Lower leg skin (tissue), 4 donors: Measurements from ENCODE around the gene IST1. TPM values are rescaled to one million over a fixed set of nuclear protein-coding genes. Genes with fewer than 3 reads are reported as not detected.

Source experiments
- DNase-seq, 2 donors: peaks; one replicate each; pipeline ENCODE4 v3.0.0-alpha.2; 2019; ENCODE audit warnings: low spot score in 2 of 2
- H3K4me3 ChIP-seq: fragments of 200-600 bp; sonication (generic); 2 replicates; pipeline ENCODE4 v1.5.1; 2017; ENCODE audit warnings: mild to moderate bottlenecking, low read depth; ENCODE audit not compliant: poor library complexity, severe bottlenecking
- POLR2A ChIP-seq, 2 donors: fragments of 450-650 bp; IDR thresholded peaks; one replicate each; pipeline ENCODE4 v1.6.1; 2016 to 2017; ENCODE audit warnings: antibody characterized with exemption in 2 of 2, mild to moderate bottlenecking in 1 of 2, moderate library complexity in 1 of 2
- WGBS, 2 donors: methylation state at CpG; one replicate each; pipeline ENCODE4 v1.1.5; 2018; 5-methylcytosine and 5-hydroxymethylcytosine counted together
- intact Hi-C: fragments of 100-400 bp; cut with DNase I; formaldehyde crosslinking; loops from one replicate; pipeline ENCODE4 v1.15.0; 2023; ENCODE audit warnings: low total_unique reads
- total RNA-seq, 4 donors: library from RNA; depleted of rRNA; stranded (reverse); fragments of >200 nt; gene quantifications; one replicate each; pipeline ENCODE4 v1.1.0, GENCODE V29; 2016
- TF ChIP-seq, protein P1 (sequence below), 3 donors: fragments of 450-650 bp; IDR thresholded peaks; one replicate each; pipeline ENCODE4 v1.5.1; 2016; ENCODE audit warnings: antibody characterized with exemption in 3 of 3, mild to moderate bottlenecking in 3 of 3, moderate library complexity in 2 of 3

IST1 gene
- total RNA-seq, 4 donors from 2014 or later = 153 to 227 (median 197) TPM

GRCh38 chr16:71893888-71894228 is 1.5 kb upstream of the IST1 start:
- DNase-seq = peak in 1 of 2 donors; percentile 80
- WGBS, 2 donors = 37 to 46% methylated on average over 7 of the region's 7 CpGs
- no peak for TF ChIP-seq POLR2A (IDR thresholded peaks at IDR 0.05)
- TF ChIP-seq, protein P1, sequence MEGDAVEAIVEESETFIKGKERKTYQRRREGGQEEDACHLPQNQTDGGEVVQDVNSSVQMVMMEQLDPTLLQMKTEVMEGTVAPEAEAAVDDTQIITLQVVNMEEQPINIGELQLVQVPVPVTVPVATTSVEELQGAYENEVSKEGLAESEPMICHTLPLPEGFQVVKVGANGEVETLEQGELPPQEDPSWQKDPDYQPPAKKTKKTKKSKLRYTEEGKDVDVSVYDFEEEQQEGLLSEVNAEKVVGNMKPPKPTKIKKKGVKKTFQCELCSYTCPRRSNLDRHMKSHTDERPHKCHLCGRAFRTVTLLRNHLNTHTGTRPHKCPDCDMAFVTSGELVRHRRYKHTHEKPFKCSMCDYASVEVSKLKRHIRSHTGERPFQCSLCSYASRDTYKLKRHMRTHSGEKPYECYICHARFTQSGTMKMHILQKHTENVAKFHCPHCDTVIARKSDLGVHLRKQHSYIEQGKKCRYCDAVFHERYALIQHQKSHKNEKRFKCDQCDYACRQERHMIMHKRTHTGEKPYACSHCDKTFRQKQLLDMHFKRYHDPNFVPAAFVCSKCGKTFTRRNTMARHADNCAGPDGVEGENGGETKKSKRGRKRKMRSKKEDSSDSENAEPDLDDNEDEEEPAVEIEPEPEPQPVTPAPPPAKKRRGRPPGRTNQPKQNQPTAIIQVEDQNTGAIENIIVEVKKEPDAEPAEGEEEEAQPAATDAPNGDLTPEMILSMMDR (IDR thresholded peaks at IDR 0.05) = no peak

DNA sequence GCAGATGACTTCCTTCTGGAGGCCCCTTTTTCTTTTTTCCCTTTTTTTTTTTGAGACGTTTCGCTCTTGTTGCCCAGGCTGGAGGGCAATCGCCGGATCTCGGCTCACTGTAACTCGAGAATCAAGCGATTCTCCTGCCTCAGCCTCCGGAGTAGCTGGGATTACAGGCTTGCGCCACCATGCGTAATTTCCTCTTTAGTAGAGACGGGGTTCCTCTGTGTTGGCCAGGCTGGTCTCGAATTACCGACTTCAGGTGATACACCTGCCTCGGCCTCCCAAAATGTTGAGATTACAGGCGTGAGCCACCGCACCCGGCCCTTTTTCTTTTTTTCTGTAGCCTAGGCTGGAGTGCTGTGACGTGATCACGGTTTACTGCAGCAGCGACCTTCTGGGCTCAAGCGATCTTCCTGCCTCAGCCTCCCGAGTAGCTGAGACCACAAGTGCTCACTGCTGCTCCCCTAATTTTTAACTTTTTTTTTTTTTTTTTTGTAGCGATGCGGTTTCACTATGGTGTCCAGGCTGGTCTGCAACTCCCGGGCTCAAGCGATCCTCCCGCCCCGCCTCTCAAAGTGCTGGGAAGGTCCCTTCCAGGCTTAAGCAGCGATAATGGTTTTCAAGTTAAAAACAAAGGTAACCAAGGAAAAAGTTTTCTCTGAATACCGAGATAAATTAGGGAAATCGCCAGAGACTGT is 956 bp upstream of the IST1 start:
- TF ChIP-seq, protein P1 (IDR thresholded peaks at IDR 0.05) = no peak
- WGBS, 2 donors = 1% methylated on average over 31 of the region's 31 CpGs
- intact Hi-C loops = no loop called here
- peak overlapping the region; percentile 86 for H3K4me3 ChIP-seq
- DNase-seq = peak; percentile 42 to 88

More at GRCh38 chr16:71893888-71894228, 1.5 kb upstream of the IST1 start:
- no peak overlapping the region for H3K4me3 ChIP-seq
- intact Hi-C loops = no loop called here

GRCh38 chr16:71895679-71896365 is 491 bp downstream of the IST1 start:
- WGBS, 2 donors = 1% methylated on average over 43 to 44 of the region's 44 CpGs
- TF ChIP-seq, protein P1 (IDR thresholded peaks at IDR 0.05) = no peak
- TF ChIP-seq POLR2A (IDR thresholded peaks at IDR 0.05) = no peak
- peak overlapping the region; percentile 86 for H3K4me3 ChIP-seq
- intact Hi-C loops = no loop called here
- peak; percentile 25 to 92 for DNase-seq

DNA sequence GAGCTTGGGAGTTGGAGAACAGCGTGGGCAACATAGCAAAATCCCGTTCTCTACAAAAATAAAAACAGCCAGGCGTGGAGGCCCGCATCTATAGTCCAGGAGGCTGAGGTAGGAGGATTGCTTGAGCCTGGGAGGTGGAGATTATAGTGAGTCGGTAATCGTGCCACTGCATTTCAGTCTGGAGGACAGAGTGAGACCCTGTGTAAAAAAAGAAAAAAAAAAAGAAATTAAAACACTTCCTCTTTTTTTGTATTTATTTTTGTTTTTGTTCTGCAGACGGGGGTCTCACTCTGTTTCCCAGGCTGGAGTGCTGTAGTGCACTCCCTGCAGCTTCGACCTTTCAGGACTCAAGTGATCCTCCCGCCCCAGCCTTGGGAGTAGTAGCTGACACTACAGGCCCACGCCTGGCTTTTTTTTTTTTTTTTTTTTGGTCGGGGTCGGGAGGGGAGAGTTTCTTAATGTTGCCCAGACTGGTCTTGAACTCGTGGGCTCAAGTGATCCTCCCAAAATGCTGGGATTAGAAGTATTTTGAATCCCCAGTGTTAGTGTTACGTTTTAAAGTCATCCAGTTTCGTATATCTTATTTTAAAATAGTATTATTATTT is 1.5 kb downstream of the IST1 start:
- no peak for DNase-seq
- intact Hi-C loops = no loop called here
- no peak for TF ChIP-seq POLR2A (IDR thresholded peaks at IDR 0.05)
- TF ChIP-seq, protein P1 (IDR thresholded peaks at IDR 0.05) = no peak
- WGBS, 2 donors = 49 to 52% methylated on average over 15 of the region's 15 CpGs
- no peak overlapping the region for H3K4me3 ChIP-seq

GRCh38 chr16:71899171-71899570 is 3.8 kb downstream of the IST1 start:
- DNase-seq = no peak
- WGBS, 2 donors = 99% methylated on average over 4 of the region's 4 CpGs
- intact Hi-C loops = no loop called here
- TF ChIP-seq, protein P1 (IDR thresholded peaks at IDR 0.05) = no peak
- no peak for TF ChIP-seq POLR2A (IDR thresholded peaks at IDR 0.05)
- no peak overlapping the region for H3K4me3 ChIP-seq
